T47D (cell line): Measurements from ENCODE around the gene GLMP.

ENCODE experiments used
- DNase-seq, 2 experiments: peaks; one replicate each; pipeline versions ENCODE4 v3.0.0 to v3.0.0-alpha.2; 2011 to 2012; ENCODE audit warnings: low read depth in 1 of 2, low spot score in 1 of 2
- JUND ChIP-seq: IDR thresholded peaks from 2 replicates; pipeline ENCODE4 v1.6.1; 2012; ENCODE audit warnings: low read depth
- in situ Hi-C: cut with HindIII; loops from 2 replicates; pipeline ENCODE4 v1.10.0; 2016; ENCODE audit warnings: low sequenced_read_pairs, low pct_unique_long_range_greater_than_20kb

Gene GLMP

DNA sequence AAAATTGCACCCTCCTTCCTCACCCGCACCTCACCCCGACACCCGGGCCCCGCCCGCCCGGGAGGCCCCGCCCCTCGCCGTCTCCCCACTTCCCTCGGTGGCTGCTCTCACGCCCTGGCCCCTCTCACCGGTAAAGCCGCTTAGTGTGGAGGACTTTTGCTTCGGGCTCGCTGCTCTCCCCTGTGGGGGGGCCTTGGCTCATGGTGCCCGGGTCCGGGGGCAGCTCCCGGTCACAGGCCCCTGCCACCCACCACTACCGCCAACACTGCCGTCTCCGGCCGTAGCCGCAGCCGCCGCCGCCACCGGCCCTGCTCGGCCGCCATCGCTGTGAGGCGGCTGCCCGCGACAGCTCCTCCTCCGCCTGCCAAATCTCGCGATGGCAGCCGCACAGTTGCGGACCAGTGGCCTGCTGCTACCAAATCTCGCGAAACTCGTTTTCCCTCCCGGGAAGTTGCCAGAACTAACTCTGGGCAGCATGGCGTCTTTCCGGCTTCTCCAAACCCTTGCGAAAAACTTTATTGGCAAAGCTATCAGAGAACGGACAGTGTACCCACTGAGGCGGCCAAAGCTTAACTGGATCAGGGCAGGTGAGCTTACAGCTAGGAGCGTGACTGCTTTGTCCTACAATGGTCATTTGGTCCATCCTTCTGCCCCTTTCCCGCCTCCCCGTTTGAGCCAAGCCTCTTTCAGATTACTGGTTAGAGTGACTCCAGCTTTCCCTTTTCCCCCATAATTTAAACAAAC lies 12.8 kb downstream of the GLMP start, which contains the start of gene SMG5:
TSS of gene SMG5 (minus strand) at position 347 of the 744 bp plus-strand sequence. CDS start at position 202, 145 bp downstream.
- TF ChIP-seq JUND = no peak
- in situ Hi-C loops = no loop called here
- peak; percentile 79 to 100 for DNase-seq

DNA sequence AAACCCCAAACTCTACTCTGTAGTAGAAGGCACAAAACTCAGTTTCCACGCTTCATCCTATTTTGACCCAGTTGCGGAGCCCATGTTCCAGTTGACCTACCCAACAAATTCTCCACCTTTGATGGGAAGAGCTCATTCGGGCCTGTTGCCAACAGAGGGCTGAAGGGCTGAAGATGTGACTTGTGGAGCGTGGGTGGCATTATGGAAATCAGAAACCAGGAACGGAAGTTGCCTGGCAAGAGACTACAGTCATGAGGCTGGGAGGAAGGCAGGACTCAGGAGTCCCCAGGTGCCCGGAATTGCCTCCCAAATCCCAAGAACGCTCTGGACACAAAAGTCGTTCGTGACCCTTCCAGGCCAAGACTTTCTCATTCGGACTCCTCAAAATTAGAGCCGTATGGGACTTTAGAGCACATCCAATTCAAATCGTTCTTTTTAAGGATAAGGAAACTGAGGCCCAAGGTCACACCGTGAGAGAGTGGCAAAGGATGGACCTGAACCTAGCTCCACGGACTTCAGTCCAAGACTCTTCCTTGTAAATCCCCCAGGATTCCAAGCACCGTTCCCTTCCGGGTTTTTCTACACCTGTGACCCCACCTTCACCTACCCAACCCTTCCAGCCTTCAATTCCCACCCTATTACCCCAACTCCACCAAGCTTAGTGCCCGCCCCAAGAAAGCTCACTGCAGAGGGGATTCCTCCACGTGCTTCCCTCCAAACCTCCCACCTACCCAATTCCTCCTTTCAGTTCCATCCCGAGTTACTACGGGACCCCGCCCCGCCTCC lies 13.6 kb downstream of the GLMP start:
- peak in 1 of 2 experiments; percentile 73 for DNase-seq
- in situ Hi-C loops = no loop called here
- TF ChIP-seq JUND = no peak

DNA sequence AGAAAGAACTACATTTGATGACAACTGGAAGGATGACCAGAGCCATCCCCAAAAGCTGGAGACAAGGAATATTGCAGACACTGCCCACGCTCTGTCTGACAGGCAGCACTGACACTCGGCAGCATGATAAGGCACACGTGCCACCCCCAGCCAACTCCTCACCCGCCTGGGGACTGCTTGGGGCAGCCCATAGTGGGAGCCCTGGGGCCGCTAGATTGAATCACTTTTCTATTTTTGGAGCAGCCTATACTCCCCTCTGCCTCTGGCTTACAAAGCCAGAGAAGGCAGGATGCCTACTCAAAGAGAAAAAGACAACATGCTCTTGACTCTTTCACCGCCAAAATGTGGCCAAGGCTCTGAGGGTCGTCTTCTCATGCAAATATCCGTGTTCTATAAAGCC lies 14.2 kb downstream of the GLMP start:
- in situ Hi-C loops = no loop called here
- DNase-seq = no peak
- TF ChIP-seq JUND = no peak

DNA sequence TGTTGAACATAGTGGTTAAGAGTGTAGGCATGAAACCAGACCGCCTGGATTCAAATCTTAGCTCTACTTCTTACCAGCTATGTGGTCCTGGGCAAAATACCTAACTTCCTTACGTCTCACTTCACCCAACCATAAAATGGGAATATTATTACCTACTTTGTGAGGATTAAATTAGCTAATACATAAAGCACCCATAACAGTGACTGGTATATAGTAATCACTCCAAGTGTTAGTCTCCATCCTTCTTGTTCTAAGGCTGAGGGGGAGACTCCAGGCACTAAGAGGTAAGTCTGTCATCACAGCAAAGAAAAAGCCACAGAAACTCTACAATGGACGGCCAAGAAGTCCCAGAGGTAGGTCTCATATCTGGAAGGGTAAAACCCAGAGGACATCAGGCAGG lies 15.6 kb downstream of the GLMP start:
- no peak for TF ChIP-seq JUND
- in situ Hi-C loops = no loop called here
- no peak for DNase-seq

DNA sequence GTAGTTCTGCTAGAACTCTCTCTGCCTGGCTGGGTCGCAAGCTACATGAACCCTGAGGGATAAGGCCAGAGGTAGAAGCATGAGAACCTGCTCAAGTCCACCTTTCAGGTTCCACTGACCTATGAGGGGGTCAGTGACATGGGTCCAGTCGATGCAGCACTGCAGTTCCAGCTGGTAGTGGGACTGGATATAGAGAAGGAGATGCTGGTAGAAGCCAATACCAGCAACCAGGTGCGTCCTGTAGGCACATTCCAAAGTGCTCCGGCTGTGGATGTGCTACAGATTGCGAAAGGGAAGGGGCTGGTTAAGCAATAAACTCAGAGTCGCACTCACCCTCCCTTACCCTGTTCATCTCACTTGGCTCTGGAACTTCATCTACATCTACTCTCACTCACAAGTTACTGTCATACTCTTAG lies 18.5 kb downstream of the GLMP start:
- in situ Hi-C loops = no loop called here
- no peak for TF ChIP-seq JUND
- no peak for DNase-seq

DNA sequence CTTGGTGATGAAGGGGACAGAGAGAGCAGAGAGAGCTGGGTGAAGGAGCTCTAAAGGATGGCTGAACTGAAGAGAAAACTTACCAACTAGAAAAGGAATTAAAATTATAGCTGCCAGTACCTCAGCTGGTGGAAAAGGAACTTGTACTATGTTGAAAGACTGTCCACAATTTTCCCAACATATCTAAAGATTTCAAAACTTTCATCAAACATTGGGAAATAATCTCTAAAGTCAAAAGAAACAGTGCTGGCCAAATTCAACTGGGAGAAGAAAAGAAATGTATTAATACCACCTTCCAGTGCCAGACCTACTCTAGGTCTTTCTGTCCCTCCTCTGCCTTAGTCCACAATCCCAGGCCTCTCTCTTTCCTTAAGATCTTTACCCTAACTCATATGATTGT lies 18.9 kb downstream of the GLMP start:
- TF ChIP-seq JUND = no peak
- no peak for DNase-seq
- in situ Hi-C loops = no loop called here

DNA sequence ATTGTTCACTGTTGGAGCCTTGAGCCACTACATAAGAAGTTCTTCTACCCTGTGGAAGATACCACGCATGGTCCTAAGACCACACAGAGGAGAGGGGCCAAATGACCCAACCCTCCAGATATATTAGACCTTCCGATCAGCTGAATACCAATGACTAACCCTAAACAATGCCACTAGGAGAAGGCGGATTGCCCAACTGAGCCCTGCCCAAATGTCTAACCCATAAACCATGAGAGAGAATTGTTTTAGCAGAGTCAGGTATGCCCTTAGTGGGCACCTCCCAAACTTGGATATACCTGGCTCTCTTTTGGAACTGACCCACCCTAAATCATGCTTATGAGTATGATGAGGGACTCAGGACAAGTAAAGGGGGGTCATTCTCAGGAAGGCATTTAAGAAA lies 25.2 kb downstream of the GLMP start:
- no peak for TF ChIP-seq JUND
- in situ Hi-C loops = no loop called here

DNA sequence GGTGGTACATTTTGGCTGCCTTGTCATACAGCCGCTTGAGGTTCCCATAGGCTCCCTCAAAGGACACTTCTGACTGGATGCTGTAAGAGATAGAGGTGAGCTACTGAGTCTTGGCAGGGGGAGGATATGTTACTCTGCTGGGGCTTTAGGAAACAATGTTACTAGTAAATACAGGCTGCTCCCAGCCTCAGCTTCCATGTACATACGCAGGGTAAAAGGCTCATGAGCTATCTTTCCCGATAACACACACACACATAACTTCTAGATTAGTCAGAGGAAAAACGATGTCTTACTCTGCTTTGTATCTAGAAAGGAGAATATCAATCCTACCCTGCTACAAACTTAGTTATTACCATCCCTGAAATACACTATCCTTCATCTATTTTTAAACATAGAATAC lies 27.1 kb downstream of the GLMP start:
- in situ Hi-C loops = no loop called here
- no peak for DNase-seq
- TF ChIP-seq JUND = no peak

More for the DNA sequence above, 25.2 kb downstream of the GLMP start:
- DNase-seq = no peak

DNA sequence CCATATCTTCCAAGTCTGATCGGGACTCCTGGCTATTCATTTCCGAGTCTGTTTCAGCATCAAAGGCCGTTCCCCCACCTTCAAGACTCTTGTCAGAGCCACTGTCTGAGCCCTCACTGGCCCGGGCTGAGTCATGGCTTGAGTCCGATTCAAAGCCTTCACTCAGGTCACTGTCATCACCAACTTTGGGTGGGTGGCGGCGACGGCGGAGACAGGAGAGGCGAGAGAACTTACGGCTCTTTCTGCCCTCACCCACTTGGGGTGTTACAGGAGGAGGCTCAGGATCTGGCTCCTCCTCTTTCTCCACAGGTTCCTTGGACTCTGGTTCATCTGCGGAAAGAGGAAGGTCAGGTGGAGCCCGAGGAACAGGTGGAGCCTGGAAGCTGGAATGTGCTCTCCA lies 29.4 kb downstream of the GLMP start:
- no peak for DNase-seq
- in situ Hi-C loops = no loop called here
- TF ChIP-seq JUND = no peak

DNA sequence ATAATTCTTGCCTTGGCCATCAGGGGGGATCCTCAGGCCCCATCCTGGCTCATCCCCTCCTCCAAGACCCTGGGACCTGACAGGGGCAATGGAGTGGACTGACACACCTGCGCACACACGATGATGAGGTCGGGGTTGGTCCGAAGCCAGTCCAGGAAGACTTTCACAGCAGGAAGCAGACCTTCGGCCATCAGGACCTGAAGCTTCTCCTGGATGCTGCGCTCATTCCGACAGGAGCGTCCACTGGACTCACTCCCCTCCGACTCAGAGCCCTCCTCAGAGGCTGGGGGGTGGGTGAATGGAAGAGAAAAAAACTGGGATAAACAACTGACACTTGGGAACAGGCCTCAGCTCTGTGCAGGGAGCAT lies 32.2 kb downstream of the GLMP start:
- DNase-seq = no peak
- in situ Hi-C loops = no loop called here
- no peak for TF ChIP-seq JUND

DNA sequence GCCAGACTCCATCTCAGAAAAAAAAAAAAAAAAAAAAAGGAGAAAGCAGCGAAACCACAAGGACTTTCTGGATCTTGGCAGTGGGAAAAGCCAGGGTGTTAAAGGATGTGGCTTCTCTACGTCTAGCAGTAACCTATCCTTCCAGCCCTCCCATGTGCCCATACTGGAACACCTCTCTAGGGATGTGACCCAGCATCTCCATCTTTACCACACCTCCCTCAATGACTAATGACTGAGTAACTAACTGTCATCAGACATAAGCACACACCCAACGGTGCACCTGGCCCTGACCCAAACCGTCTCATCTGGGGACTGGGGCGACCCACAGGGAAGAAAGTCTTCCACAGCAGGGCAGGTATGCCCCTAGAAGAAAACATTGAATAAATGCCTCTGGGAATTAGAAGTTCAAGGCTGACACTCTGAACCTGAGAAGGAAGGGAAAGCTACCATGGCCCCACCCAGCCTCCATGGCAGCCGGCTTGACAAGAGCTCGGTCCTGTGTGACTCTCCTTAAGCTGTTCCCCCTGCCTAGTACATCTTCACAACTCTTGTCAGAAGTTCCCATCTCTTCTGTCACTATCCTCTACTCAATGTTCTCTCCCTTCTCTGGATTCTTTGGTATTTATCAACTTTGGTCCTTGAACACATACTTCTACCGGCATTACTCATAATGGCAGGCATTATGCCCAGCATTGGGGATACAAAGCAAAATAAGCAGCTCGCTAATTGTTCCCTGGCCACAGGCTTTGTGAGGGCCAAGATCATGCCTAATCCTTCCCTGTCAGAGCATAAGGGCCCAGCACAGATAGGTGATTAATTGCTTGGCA lies 32.8 kb downstream of the GLMP start:
- in situ Hi-C loops = no loop called here
- no peak for TF ChIP-seq JUND
- no peak for DNase-seq

DNA sequence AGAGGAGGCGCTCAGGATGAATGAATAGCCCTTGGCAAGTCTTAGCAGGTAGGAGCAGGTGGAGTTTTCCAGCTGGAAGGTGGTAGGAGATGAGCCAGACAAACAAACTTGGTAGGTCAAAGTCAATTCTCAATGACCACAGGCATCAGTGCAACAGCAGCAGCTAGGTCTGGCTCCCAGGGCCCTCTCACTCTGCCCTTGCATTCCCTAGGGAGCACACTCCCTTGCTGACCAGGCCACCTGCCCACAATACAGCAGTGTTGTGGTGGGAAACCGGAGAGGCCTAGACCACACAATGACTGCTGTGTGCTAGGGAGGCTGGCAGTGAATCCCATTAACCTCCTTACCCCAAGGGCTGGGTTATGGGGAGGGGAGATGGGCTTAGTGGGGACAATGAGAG lies 34.6 kb downstream of the GLMP start:
- in situ Hi-C loops = no loop called here

DNA sequence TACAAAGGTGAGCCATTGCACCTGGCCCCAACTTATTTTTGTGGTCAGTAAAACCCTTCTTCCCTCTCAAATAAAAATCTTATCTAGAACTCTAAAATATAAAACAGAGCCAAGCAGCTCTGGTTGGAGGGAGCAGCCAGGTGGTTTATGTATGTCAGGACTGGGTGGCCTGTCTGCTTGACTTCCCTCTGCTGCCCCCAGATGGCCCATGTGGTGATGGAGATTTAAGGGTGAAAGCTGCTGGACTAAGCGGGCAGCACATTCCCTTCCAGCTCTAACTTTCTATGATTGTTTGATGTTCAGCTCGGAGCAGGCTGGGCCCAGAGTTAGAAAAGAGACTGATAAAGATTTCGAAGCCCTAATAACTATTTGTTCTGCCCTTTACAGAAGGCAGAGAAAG lies 35.7 kb downstream of the GLMP start:
- in situ Hi-C loops = no loop called here
- DNase-seq = peak in 1 of 2 experiments; percentile 44
- TF ChIP-seq JUND = no peak

More for the DNA sequence above, 34.6 kb downstream of the GLMP start:
- no peak for TF ChIP-seq JUND
- DNase-seq = no peak
